GM18505 (cell line): Measurements from ENCODE around the gene ZNF333.
"Not testable (repeated sequence)": the region's sequence is repeated elsewhere in the genome, so short reads cannot be mapped to it uniquely, and the experiment has no call there.

ENCODE experiments used
- ATAC-seq: cut with Tn5 transposase; IDR thresholded peaks from one replicate; pipeline ENCODE4 v1.9.1; 2021; ENCODE audit not compliant: unreplicated experiment
- POLR2A ChIP-seq: IDR thresholded peaks from 4 replicates; pipeline ENCODE4 v1.6.1; 2011; ENCODE audit warnings: borderline replicate concordance; ENCODE audit not compliant: insufficient read depth, insufficient read length; ENCODE audit errors: extremely low read depth

Gene ZNF333

DNA sequence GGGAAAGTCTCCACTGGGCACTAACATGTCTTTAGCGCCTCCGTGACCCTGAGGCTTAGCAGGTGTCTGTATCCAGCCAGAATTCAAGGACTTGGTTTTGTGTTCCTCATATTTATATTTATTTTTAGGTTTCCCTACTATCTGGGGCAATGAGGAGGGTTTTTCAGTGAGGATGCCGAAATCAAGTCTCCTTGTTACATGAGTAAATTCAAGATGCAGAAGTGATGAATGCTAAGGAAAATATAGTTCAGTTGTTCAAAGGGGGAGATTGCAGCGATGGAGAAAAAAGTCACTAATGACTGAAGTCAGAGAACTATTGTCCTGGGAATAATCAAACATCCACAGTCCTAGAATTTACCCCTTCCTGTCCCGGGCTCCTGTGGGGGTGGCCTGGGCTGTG, 89.3 kb downstream of the ZNF333 start:
- ATAC-seq: no peak
- no peak for TF ChIP-seq POLR2A

DNA sequence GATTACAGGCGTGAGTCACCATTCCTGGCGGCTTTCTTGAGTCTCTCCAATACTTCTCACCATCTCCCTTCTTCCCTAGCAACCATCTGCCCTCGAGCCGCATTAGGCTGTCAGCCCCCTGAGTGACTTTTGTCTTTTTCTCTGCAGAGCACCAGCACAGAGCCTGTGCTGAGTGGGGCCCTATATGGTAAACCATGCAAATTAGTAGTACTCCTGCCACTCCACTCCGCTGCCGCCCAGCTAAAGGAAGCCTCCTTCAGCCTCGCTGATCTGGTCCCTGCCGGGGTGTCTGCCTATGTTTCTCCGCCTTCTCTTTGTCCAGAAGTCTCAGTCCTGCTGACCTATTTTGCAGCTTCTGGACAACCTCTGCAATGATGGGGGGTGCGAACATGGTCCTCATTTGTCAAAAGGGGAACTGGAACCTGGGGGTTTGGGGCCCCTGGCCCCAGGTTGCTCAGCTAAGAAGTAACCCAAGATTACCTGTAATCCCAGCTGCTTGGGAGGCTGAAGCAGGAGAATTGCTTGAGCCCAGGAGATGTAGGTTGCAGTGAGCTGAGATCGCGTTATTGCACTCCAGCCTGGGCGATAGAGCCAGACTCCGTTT, 90.9 kb downstream of the ZNF333 start:
- ATAC-seq: not testable (repeated sequence)

DNA sequence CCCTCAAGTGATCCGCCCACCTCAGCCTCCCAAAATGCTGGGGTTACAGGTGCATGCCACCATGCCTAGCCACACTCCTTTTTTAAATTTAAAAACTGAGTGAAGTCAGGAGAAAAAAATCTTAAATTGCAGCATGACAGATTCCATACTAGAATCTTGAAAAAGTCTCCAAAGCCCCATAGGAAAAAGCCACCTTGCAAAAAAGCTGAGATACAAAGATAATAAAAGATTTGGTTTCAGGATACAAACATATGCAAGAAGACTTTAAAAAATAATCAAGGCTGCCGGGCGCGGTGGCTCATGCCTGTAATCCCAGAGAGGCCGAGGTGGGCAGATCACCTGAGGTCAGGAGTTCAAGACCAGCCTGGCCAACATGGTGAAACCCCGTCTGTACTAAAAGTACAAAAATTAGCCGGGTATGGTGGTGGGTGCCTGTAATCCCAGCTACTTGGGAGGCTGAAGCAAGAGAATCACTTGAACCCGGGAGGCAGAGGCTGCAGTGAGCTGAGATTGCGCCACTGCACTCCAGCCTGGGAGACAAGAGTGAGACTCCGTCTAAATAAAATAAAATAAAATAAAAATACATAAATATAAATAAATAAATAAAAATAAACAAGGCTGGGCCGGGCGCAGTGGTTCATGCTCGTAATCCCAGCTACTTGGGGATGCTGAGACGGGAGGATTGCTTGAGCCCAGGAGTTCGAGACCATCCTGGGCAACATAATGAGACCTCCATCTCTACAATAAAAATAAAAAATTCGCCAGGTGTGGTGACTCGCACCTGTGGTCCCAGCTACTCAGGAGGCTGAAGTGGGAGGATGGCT, 92.1 kb downstream of the ZNF333 start:
- not testable (repeated sequence) for ATAC-seq

DNA sequence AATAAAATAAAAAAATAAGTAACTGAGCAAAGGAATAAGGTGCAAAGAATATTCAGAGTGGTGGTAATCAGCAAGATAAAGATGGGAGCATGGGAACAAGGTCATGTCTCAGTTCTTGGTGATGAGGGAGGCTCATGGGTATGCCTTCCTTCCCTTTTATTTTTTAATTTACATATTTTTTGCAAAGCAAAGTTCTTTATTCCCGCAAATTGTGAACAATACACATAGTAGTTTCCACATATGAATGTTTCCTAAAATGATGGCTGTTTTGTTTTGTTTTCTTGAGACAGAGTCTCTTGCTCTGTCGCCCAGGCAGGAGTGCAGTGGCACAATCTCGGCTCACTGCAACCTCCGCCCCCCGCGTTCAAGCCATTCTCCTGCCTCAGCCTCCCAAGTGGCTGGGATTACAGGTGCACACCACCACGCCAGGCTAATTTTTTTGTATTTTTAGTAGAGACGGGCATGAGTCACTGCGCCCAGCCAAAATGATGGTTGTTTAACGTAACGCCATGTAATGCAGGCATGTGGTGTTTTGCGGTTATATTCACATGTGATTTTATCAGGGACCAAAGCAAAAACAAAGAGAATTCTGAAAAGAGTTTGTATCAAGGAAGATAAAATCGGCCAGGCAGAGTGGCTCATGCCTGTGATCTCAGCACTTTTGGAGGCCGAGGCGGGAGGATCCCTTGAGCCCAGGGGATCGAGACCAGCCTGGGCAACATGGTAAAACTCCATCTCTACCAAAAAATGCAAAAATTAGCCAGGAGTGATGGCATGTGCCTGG, 93.0 kb downstream of the ZNF333 start:
- ATAC-seq: no peak
- TF ChIP-seq POLR2A: no peak
